Duodenal mucosa (tissue), 2 donors: Measurements from ENCODE around the gene DUXB.

ENCODE experiments used
- H3K27ac ChIP-seq: one replicate; pipeline ENCODE4 v1.7.0; 2013; ENCODE audit warnings: low read depth, low read length
- H3K27me3 ChIP-seq, 2 donors: one replicate each; pipeline ENCODE4 v1.7.0; 2013; ENCODE audit warnings: low read length in 2 of 2, control low read depth in 1 of 2; ENCODE audit not compliant: insufficient read depth in 2 of 2, control insufficient read depth in 1 of 2
- H3K36me3 ChIP-seq, 2 donors: one replicate each; pipeline ENCODE4 v1.7.0; 2013; ENCODE audit warnings: low read length in 2 of 2, control low read depth in 1 of 2; ENCODE audit not compliant: insufficient read depth in 2 of 2, control insufficient read depth in 1 of 2
- H3K4me1 ChIP-seq, 2 donors: one replicate each; pipeline ENCODE4 v1.7.0; 2013; ENCODE audit warnings: low read length in 2 of 2, control low read depth in 1 of 2; ENCODE audit not compliant: insufficient read depth in 2 of 2, control insufficient read depth in 1 of 2
- H3K4me3 ChIP-seq, 2 donors: one replicate each; pipeline ENCODE4 v1.7.0; 2013; ENCODE audit warnings: low read length in 2 of 2, low read depth in 1 of 2
- H3K9ac ChIP-seq, 2 donors: one replicate each; pipeline ENCODE4 v1.7.0; 2013; ENCODE audit warnings: low read length in 2 of 2, low read depth in 1 of 2
- H3K9me3 ChIP-seq, 2 donors: one replicate each; pipeline ENCODE4 v1.7.0; 2013; ENCODE audit warnings: low read length in 2 of 2, control low read depth in 1 of 2; ENCODE audit not compliant: control insufficient read depth in 1 of 2

Gene DUXB, protein sequence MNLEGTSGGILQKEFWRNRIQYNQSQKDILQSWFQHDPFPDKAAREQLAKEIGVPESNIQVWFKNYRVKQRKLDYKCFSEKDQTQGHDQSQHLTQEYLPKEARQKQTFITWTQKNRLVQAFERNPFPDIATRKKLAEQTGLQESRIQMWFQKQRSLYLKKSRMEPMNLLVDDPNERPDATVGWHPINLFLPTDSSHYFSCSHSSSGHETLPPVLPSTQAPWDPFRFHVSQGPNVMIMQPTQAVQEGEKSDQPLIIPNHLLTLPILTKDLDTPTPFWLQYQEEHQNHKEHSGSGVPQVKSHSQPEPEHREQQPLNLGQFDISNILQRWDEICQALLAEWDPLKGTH

DNA sequence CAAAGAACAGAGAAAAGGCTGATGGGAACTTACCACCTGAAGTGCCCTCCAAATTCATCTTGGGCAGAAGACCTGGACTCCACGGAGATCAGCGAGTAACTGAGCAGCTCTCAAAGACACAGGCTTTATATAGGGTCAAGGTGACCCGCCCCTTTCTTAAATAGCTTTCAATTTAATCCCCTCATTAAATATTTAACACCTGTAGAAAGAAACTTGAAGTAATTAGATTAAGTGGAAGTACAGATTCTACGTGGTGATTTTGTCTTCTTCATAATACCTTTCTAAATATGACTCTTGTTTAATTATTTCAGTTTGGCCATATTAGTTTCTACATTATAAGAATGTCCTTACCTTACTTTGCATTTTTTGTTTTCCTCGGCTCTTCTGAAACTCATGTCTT lies at the start of gene DUXB:
DUXB (minus strand) TSS at position 101 of the 400 bp plus-strand sequence; CDS start at position 58, 43 bp downstream.
- Histone ChIP-seq H3K9me3 (no peaks in the 10 kb centered on the region), H3K36me3 (no peaks in the 10 kb centered on the region), H3K4me1 (no peaks in the 10 kb centered on the region), H3K27ac (no peak within 1 kb of the TSS), H3K4me3 (no peak within 1 kb of the TSS), H3K9ac (no peak within 1 kb of the TSS), H3K27me3 (no peaks in the 10 kb centered on the region)

DNA sequence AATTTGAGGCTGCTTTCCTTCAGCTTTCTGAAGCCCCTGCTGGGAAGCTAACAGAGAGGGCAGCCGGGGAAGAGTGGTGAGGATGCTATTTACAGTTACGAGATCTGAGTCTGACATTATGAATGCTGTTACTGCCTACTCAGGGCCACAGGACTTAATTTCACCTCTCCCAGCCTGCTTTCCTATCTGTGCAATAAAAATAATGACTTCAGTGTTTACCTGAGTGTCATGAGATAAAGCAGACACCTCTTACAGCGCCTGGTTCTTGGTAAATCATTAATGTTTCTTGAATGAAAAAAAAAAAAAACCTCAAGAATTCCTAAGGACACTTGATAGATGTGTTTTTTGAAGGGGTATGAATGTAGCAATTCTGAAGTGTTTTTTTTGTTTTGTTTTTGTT lies 49.3 kb upstream of the DUXB start:
- no peak overlapping the region for H3K27ac ChIP-seq

GRCh38 chr16:75746359-75746758 lies 45.1 kb upstream of the DUXB start:
- Histone ChIP-seq H3K9ac (no peak overlapping the region), H3K9me3 (peaks cover 0 to 8% of the 10 kb centered on the region in 2 donors), H3K27ac (no peak overlapping the region), H3K4me1 (peaks cover 5 to 6% of the 10 kb centered on the region in 2 donors), H3K4me3 (no peak overlapping the region), H3K36me3 (no peaks in the 10 kb centered on the region), H3K27me3 (no peaks in the 10 kb centered on the region)

More for the DNA sequence above, 49.3 kb upstream of the DUXB start:
- peaks cover 19 to 21% of the 10 kb centered on the region in 2 donors for H3K4me1 ChIP-seq
- H3K27me3 ChIP-seq, result peaks cover 0 to 4% of the 10 kb centered on the region in 2 donors
- H3K9me3 ChIP-seq, result no peaks in the 10 kb centered on the region
- H3K4me3 ChIP-seq, result no peak overlapping the region
- no peak overlapping the region for H3K9ac ChIP-seq
- no peaks in the 10 kb centered on the region for H3K36me3 ChIP-seq

DNA sequence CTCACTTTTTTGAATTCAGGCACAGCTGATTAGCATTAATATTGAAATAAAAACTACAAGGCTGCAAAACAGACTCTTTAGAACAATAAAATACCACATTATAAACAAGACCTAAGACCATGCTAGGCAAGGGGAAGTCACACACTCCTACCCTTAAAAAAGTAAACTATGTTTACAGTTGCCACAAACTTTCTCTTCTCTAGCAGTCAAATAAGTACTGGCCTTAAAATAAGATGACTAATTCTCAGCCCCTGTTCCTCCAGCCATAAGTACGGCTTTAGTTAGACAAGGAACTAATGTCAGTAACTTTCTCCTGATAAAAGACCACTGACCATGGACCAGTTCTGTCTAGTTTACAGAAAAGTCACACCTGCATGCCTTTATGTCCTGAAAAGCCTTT lies 44.6 kb upstream of the DUXB start:
- H3K9ac ChIP-seq, result no peak overlapping the region
- H3K27ac ChIP-seq, result no peak overlapping the region
- no peak overlapping the region for H3K4me3 ChIP-seq
- H3K36me3 ChIP-seq, result no peaks in the 10 kb centered on the region
- no peaks in the 10 kb centered on the region for H3K27me3 ChIP-seq
- peaks cover 0 to 8% of the 10 kb centered on the region in 2 donors for H3K9me3 ChIP-seq
- peaks cover 5 to 6% of the 10 kb centered on the region in 2 donors for H3K4me1 ChIP-seq

- Histone ChIP-seq H3K9me3 (peaks cover 4 to 8% of the 10 kb centered on the region in 2 donors), H3K36me3 (no peaks in the 10 kb centered on the region)
Observed at GRCh38 chr16:75745242-75745641, 44.0 kb upstream of the DUXB start.

GRCh38 chr16:75742424-75743047 lies 41.3 kb upstream of the DUXB start:
- Histone ChIP-seq H3K9ac (no peak overlapping the region), H3K27ac (no peak overlapping the region), H3K36me3 (no peaks in the 10 kb centered on the region), H3K27me3 (no peaks in the 10 kb centered on the region), H3K4me1 (no peaks in the 10 kb centered on the region), H3K9me3 (peaks cover 4 to 8% of the 10 kb centered on the region in 2 donors), H3K4me3 (no peak overlapping the region)

More at GRCh38 chr16:75745242-75745641, 44.0 kb upstream of the DUXB start:
- H3K27ac ChIP-seq, result no peak overlapping the region
- no peak overlapping the region for H3K4me3 ChIP-seq
- no peaks in the 10 kb centered on the region for H3K27me3 ChIP-seq
- H3K9ac ChIP-seq, result no peak overlapping the region
- peaks cover 3 to 4% of the 10 kb centered on the region in 2 donors for H3K4me1 ChIP-seq

- H3K9me3 ChIP-seq, result no peaks in the 10 kb centered on the region
- H3K36me3 ChIP-seq, result no peaks in the 10 kb centered on the region
- H3K9ac ChIP-seq, result no peak overlapping the region
- H3K4me1 ChIP-seq, result peaks cover 17 to 19% of the 10 kb centered on the region in 2 donors
- no peaks in the 10 kb centered on the region for H3K27me3 ChIP-seq
- H3K27ac ChIP-seq, result peak overlapping the region; percentile 26
- peak overlapping the region in 1 of 2 donors; percentile 13 for H3K4me3 ChIP-seq
Observed at GRCh38 chr16:75733305-75734211, 32.3 kb upstream of the DUXB start.

DNA sequence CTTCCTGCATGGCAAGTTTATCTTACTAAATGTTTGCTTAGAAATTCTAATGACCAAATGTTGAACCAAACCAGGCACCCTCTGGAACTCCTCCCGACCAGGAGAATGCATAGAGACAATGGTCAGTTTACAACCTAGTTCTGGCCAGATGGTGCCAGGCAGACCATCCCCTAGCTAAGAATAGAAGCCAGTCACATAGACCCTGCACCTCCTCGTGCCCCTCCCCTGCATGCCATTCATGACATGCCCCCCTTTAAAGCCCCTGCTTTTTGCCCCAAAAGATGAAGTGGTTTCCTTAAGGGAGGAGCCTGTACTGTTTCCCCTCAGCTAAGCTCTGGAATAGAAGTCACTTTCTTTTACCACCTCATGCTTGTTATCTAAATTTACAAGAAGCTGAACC lies 31.6 kb upstream of the DUXB start:
- H3K4me3 ChIP-seq, result peak overlapping the region in 1 of 2 donors; percentile 1
- no peak overlapping the region for H3K27ac ChIP-seq

GRCh38 chr16:75727221-75727620 lies 26.0 kb upstream of the DUXB start:
- no peaks in the 10 kb centered on the region for H3K27me3 ChIP-seq

More for the DNA sequence above, 31.6 kb upstream of the DUXB start:
- H3K9ac ChIP-seq, result no peak overlapping the region
- no peaks in the 10 kb centered on the region for H3K9me3 ChIP-seq
- H3K4me1 ChIP-seq, result peaks cover 19 to 22% of the 10 kb centered on the region in 2 donors
- no peaks in the 10 kb centered on the region for H3K36me3 ChIP-seq
- H3K27me3 ChIP-seq, result no peaks in the 10 kb centered on the region

More at GRCh38 chr16:75727221-75727620, 26.0 kb upstream of the DUXB start:
- Histone ChIP-seq H3K27ac (no peak overlapping the region), H3K9me3 (no peaks in the 10 kb centered on the region), H3K9ac (no peak overlapping the region), H3K4me3 (peak overlapping the region in 1 of 2 donors; percentile 21), H3K4me1 (peaks cover 8 to 11% of the 10 kb centered on the region in 2 donors), H3K36me3 (no peaks in the 10 kb centered on the region)
